Mesendoderm (in vitro differentiated cells): ENCODE measurements around the gene SPEF1.

Experiments used
- DNase-seq: peaks from one replicate; pipeline ENCODE4 v3.0.0; 2013
- H2AK5ac ChIP-seq: 2 replicates; pipeline ENCODE4 v1.6.1; 2013; ENCODE audit warnings: low read length, inconsistent platforms
- H2BK120ac ChIP-seq: 2 replicates; pipeline ENCODE4 v1.6.1; 2013; ENCODE audit warnings: low read depth, mild to moderate bottlenecking, low read length, moderate library complexity, mixed read lengths
- H2BK15ac ChIP-seq: replicated peaks from 2 replicates; pipeline ENCODE4 v1.6.1; 2013; ENCODE audit warnings: low read depth, mild to moderate bottlenecking, moderate library complexity
- H2BK5ac ChIP-seq: 2 replicates; pipeline ENCODE4 v1.6.1; 2013; ENCODE audit warnings: low read length, inconsistent platforms
- H3K18ac ChIP-seq: 2 replicates; pipeline ENCODE4 v1.6.1; 2013; ENCODE audit warnings: mild to moderate bottlenecking, low read length, mixed read lengths
- H3K23ac ChIP-seq: one replicate; pipeline ENCODE4 v1.6.1; 2013; ENCODE audit warnings: low read length
- H3K27ac ChIP-seq: 2 replicates; pipeline ENCODE4 v1.5.1; 2013; ENCODE audit warnings: low read depth, mild to moderate bottlenecking, inconsistent platforms, low read length, moderate library complexity
- H3K27me3 ChIP-seq: 2 replicates; pipeline ENCODE4 v1.6.1; 2013; ENCODE audit warnings: low read length, control low read depth, mild to moderate bottlenecking, inconsistent platforms; ENCODE audit not compliant: insufficient read depth, poor library complexity
- H3K36me3 ChIP-seq: 2 replicates; pipeline ENCODE4 v1.6.1; 2013; ENCODE audit warnings: low read length, inconsistent platforms; ENCODE audit not compliant: control insufficient read depth, insufficient read depth
- H3K4ac ChIP-seq: one replicate; pipeline ENCODE4 v1.6.1; 2013; ENCODE audit warnings: low read depth, mild to moderate bottlenecking, low read length, moderate library complexity
- H3K4me1 ChIP-seq: 2 replicates; pipeline ENCODE4 v1.6.1; 2013; ENCODE audit warnings: low read depth, low read length, inconsistent platforms; ENCODE audit not compliant: control insufficient read depth
- H3K4me2 ChIP-seq: 2 replicates; pipeline ENCODE4 v1.6.1; 2013; ENCODE audit warnings: low read length
- H3K4me3 ChIP-seq: 2 replicates; pipeline ENCODE4 v1.5.1; 2013; ENCODE audit warnings: mild to moderate bottlenecking, low read length
- H3K56ac ChIP-seq: one replicate; pipeline ENCODE4 v1.6.1; 2013; ENCODE audit warnings: low read length
- H3K79me1 ChIP-seq: 2 replicates; pipeline ENCODE4 v1.6.1; 2013; ENCODE audit warnings: low read length, inconsistent platforms
- H3K79me2 ChIP-seq: 2 replicates; pipeline ENCODE4 v1.6.1; 2013; ENCODE audit warnings: mild to moderate bottlenecking, low read length; ENCODE audit not compliant: control insufficient read depth, insufficient read depth
- H3K9ac ChIP-seq: 2 replicates; pipeline ENCODE4 v1.6.1; 2013; ENCODE audit warnings: low read length, inconsistent platforms
- H4K5ac ChIP-seq: one replicate; pipeline ENCODE4 v1.6.1; 2013; ENCODE audit warnings: low read length
- H4K8ac ChIP-seq: one replicate; pipeline ENCODE4 v1.6.1; 2013; ENCODE audit warnings: low read depth, mild to moderate bottlenecking, control low read depth, low read length, moderate library complexity
- WGBS: extraction: QIAGEN DNeasy Blood & Tissue Kit; methylation state at CpG from one replicate; pipeline ENCODE4 v1.1.7; 2013; ENCODE audit warnings: low lambda C conversion rate, missing lambda C conversion rate; ENCODE audit not compliant: insufficient coverage; ENCODE audit errors: extremely low coverage; 5-methylcytosine and 5-hydroxymethylcytosine counted together

The SPEF1 gene

DNA sequence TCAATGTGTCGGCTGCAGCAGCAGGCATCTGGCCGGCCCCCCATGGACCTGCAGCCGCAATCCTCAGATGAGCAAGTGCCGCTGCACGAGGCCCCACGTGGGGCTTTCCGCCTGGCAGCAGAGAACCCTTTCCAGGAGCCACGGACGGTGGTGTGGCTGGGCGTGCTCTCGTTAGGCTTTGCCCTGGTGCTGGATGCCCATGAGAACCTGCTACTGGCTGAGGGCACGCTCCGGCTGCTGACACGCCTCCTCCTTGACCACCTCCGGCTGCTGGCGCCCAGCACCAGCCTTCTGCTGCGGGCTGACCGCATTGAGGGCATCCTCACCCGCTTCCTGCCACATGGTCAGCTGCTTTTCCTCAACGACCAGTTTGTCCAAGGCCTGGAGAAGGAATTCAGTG lies 42.6 kb upstream of the SPEF1 start:
- WGBS: no CpG with 5 or more reads among the region's 20 CpGs
- H3K4ac ChIP-seq: no peak overlapping the region
- H2BK15ac ChIP-seq: no peak overlapping the region

DNA sequence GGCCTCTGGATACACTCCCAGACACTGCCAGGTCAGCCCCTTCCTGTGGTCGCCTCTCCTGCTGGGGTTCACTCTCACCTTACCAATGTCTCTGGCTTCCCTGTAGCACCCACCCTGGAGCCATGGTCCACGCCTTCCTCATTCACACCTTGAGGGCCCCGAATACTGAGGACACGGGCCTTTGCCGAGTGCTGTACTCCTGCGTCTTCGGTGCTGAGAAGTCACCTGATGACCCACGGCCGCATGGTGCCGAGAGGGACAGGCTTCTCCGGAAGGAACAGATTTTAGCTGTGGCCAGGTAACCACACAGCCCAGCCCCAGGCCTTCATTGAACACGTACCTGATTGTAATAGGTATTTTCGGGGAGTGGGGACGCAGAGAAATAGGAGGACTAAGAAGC lies 40.7 kb upstream of the SPEF1 start:
- Histone ChIP-seq H4K5ac (no peak overlapping the region), H3K9ac (no peak overlapping the region), H3K4me1 (no peaks in the 10 kb centered on the region), H2BK5ac (no peak overlapping the region), H3K23ac (no peak overlapping the region), H3K18ac (no peak overlapping the region), H3K27me3 (no peaks in the 10 kb centered on the region), H4K8ac (no peak overlapping the region), H3K4me3 (no peak overlapping the region), H3K56ac (no peak overlapping the region), H2BK15ac (no peak overlapping the region), H2BK120ac (no peak overlapping the region), H3K36me3 (no peaks in the 10 kb centered on the region), H2AK5ac (no peak overlapping the region), H3K27ac (no peak overlapping the region), H3K4me2 (no peak overlapping the region), H3K79me1 (no peaks in the 10 kb centered on the region), H3K79me2 (no peaks in the 10 kb centered on the region), H3K4ac (no peak overlapping the region)
- DNase-seq: no peak
- WGBS: no CpG with 5 or more reads among the region's 14 CpGs

More for the DNA sequence above, 42.6 kb upstream of the SPEF1 start:
- Histone ChIP-seq H3K79me1 (no peaks in the 10 kb centered on the region), H3K9ac (no peak overlapping the region), H2BK5ac (no peak overlapping the region), H3K79me2 (no peaks in the 10 kb centered on the region), H3K27ac (no peak overlapping the region), H3K18ac (no peak overlapping the region), H3K4me3 (no peak overlapping the region), H4K5ac (no peak overlapping the region), H3K27me3 (no peaks in the 10 kb centered on the region), H4K8ac (no peak overlapping the region), H3K23ac (no peak overlapping the region), H2BK120ac (no peak overlapping the region), H3K56ac (no peak overlapping the region), H3K4me2 (no peak overlapping the region), H3K36me3 (no peaks in the 10 kb centered on the region), H2AK5ac (no peak overlapping the region), H3K4me1 (no peaks in the 10 kb centered on the region)
- DNase-seq: no peak

DNA sequence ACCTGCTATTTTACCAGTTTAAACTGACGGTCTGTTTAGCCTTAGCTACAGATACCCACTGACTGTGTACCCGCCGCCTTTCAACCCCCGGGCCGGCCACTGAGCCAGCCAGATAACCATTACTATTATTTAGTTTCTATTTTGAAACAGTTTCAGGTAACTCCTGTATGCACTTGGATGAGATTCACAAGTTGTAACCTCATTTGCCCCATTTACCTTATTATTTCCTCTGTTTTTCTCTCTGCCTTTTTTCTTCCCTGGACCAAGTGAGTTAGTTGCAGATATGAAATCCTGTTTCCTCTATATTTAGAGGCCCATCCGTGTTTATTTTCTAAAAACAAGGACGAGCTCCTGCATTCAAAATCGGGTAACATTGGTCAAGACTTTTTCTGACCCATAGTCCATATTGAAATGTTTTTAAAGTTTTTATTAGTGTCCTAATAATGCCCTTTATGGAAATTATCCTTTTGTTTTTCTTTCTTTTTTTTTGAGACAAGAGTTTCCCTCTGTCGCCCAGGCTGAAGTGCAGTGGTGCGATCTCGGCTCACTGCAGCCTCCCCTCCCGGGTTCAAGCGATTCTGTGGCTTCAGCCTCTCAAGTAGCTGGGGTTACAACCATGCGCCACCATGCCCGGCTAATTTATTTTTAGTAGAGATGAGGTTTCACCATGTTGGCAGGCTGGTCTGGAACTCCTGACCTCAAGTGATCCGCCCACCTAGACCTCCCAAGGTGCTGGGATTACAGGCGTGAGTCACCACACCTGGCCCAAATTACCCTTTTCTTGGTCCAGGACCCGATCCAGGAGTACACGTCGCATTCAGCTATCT lies 39.9 kb upstream of the SPEF1 start:
- Histone ChIP-seq H3K27ac (no peak overlapping the region), H3K4me3 (peak overlapping the region; percentile 86), H3K79me1 (no peaks in the 10 kb centered on the region), H3K23ac (no peak overlapping the region), H3K4me2 (peak overlapping the region; percentile 89), H2BK120ac (no peak overlapping the region), H3K56ac (peak overlapping the region; percentile 90), H3K4me1 (no peaks in the 10 kb centered on the region), H3K9ac (peak overlapping the region; percentile 93), H2BK5ac (no peak overlapping the region), H3K27me3 (no peaks in the 10 kb centered on the region), H3K79me2 (no peaks in the 10 kb centered on the region), H4K5ac (no peak overlapping the region), H4K8ac (no peak overlapping the region), H3K18ac (no peak overlapping the region), H3K36me3 (no peaks in the 10 kb centered on the region), H3K4ac (no peak overlapping the region), H2AK5ac (no peak overlapping the region), H2BK15ac (no peak overlapping the region)
- no peak for DNase-seq
- no CpG with 5 or more reads among the region's 20 CpGs for WGBS

DNA sequence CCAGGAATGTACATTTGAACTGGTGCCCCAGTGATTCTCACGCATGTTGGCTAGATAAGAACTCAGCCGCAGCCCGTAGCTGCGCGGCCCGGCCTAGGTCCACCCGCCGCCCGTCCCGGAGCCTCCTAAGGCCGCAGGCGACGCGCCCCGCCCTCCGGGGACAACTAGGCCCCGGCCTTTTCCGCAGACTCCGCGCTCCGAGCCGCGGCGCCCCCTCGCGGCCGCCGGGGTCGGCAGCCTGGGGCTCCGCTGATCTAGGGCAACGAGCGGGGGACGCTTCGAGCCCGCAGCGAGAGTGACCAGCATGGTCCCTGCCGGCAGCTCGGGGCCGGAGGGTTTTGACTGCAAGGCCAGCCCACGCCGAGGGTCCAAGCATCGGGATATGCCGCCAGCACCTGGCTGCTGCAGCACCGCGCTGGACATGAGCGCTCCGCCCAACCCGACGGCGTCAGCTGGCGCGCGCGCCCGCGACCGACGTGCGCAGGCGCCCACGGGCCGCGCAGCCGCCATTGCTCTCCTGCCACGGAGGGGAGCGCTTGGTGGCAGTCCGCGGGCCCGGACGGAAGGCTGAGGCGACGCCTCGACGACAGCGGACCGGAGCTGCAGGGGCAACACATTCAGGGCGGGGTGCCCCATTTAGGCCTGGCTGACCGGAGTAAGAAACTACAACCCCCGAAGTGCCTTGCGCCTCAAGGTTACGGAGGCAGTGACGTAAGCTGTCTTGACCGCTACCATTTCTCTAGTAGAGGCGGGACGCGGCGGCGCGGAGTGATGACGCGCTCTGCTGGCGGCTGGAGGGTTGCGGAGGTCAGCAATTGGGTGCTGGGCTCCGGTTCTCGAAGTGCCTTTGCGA lies 39.0 kb upstream of the SPEF1 start, which contains the start of gene AP5S1:
Gene AP5S1, plus strand, starts transcription at position 500 of the 853 bp plus-strand sequence. CDS start 1,571 bp downstream, outside the sequence.
- no peak within 1 kb of the TSS for H4K8ac ChIP-seq
- no peak within 1 kb of the TSS for H2BK120ac ChIP-seq
- peak within 1 kb of the TSS; percentile 56 for H4K5ac ChIP-seq
- H3K36me3 ChIP-seq: no peaks in the 10 kb centered on the region
- H2BK15ac ChIP-seq: no peak within 1 kb of the TSS
- no peaks in the 10 kb centered on the region for H3K79me1 ChIP-seq
- peak within 1 kb of the TSS; percentile 100 for H3K56ac ChIP-seq
- peak within 1 kb of the TSS; percentile 85 for H3K27ac ChIP-seq
- DNase-seq: peak; percentile 99
- peak within 1 kb of the TSS; percentile 93 for H2BK5ac ChIP-seq
- H3K9ac ChIP-seq: peak within 1 kb of the TSS; percentile 96
- peak within 1 kb of the TSS; percentile 94 for H3K23ac ChIP-seq
- H3K79me2 ChIP-seq: no peaks in the 10 kb centered on the region
- peak within 1 kb of the TSS; percentile 82 for H3K4ac ChIP-seq
- H3K27me3 ChIP-seq: no peaks in the 10 kb centered on the region
- H3K18ac ChIP-seq: peak within 1 kb of the TSS; percentile 43
- H3K4me3 ChIP-seq: peak within 1 kb of the TSS; percentile 92
- H3K4me1 ChIP-seq: no peaks in the 10 kb centered on the region
- WGBS: no CpG with 5 or more reads among the region's 96 CpGs
- peak within 1 kb of the TSS; percentile 69 for H2AK5ac ChIP-seq
- H3K4me2 ChIP-seq: peak within 1 kb of the TSS; percentile 89

DNA sequence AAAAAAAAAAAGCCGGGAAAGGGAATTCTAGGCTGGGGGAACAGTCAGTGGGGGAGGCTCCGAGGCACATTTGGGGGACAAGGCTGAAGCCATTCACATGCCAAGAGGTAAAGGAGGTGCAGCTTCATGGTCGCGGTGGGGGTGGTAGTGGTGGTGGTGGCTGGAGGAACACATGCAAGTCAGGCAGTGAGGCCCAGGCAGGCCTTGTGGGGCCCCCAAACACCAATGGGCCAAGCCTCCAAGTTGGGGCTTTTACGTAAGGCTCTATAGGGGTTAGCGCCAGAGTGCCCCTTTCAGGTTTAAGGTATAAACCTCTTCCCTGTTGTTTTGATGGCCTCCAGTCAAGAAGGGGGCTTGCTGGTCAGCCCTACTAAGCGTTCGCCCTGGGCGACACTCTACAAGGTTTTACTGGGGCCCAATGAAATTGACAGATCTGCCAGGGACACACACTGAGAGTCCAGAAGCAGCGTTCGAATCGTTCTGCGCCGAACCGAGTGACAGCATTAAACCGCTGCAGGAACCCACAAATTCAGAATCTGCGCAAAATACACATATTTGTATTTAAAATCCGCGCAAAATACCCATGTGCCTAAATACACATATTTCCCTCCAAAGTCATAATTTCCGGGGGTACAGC lies 38.3 kb upstream of the SPEF1 start:
- Histone ChIP-seq H3K4me1 (no peaks in the 10 kb centered on the region), H3K27me3 (no peaks in the 10 kb centered on the region), H2BK15ac (no peak overlapping the region), H3K79me1 (no peaks in the 10 kb centered on the region), H2AK5ac (peak overlapping the region; percentile 69), H3K23ac (peak overlapping the region; percentile 24), H3K56ac (peak overlapping the region; percentile 91), H3K4ac (no peak overlapping the region), H3K27ac (peak overlapping the region; percentile 85), H3K36me3 (no peaks in the 10 kb centered on the region), H2BK120ac (no peak overlapping the region), H4K5ac (peak overlapping the region; percentile 56), H3K79me2 (no peaks in the 10 kb centered on the region), H4K8ac (no peak overlapping the region), H3K9ac (peak overlapping the region; percentile 96), H3K4me3 (no peak overlapping the region), H3K4me2 (peak overlapping the region; percentile 78), H3K18ac (peak overlapping the region; percentile 43), H2BK5ac (no peak overlapping the region)
- no peak for DNase-seq
- WGBS: no CpG with 5 or more reads among the region's 20 CpGs
